H1 (cell line): ENCODE results near the gene FAM114A2. TPM values are rescaled to one million over a fixed set of nuclear protein-coding genes. Genes with fewer than 3 reads are reported as not detected.

ENCODE experiments used
- CTCF ChIA-PET: fragments of 300-600 bp; sonication (Branson Sonifier 250); formaldehyde crosslinking; loops from one replicate; lab custom pipeline; 2021; ENCODE audit not compliant: partially characterized antibody; lab: Charles Lee
- POLR2A ChIA-PET: fragments of 300-600 bp; sonication (Branson Sonifier 250); formaldehyde crosslinking; loops from one replicate; lab custom pipeline; 2021; ENCODE audit warnings: inconsistent platforms; ENCODE audit not compliant: partially characterized antibody; lab: Charles Lee
- DNase-seq, 2 experiments: peaks; one replicate each; pipeline versions ENCODE4 v3.0.0 to v3.0.0-alpha.2; 2010 to 2022; ENCODE audit warnings: low spot score in 2 of 2, low read depth in 1 of 2, mixed read lengths in 1 of 2
- FAIRE-seq: peaks from 2 replicates; lab custom pipeline; 2011; peaks lifted over from hg19 to GRCh38; lab: Jason Lieb, UNC
- H2AFZ ChIP-seq: 2 replicates; pipeline ENCODE4 v1.8.1; 2012; ENCODE audit warnings: low read length, inconsistent platforms
- H2AK5ac ChIP-seq: 2 replicates; pipeline ENCODE4 v1.6.1; 2013; ENCODE audit warnings: low read depth, low read length
- H2BK120ac ChIP-seq: replicated peaks from 2 replicates; pipeline ENCODE3; 2013; ENCODE audit warnings: low read depth, low read length, inconsistent platforms
- H2BK12ac ChIP-seq: 2 replicates; pipeline ENCODE4 v1.6.1; 2013; ENCODE audit warnings: low read depth, low read length
- H2BK15ac ChIP-seq: 2 replicates; pipeline ENCODE4 v1.6.1; 2013; ENCODE audit warnings: low read length
- H2BK20ac ChIP-seq: 2 replicates; pipeline ENCODE4 v1.6.1; 2013; ENCODE audit warnings: low read length
- H2BK5ac ChIP-seq: 2 replicates; pipeline ENCODE4 v1.6.1; 2013; ENCODE audit warnings: low read depth, low read length
- H3K14ac ChIP-seq: 2 replicates; pipeline ENCODE4 v1.6.1; 2013; ENCODE audit warnings: inconsistent platforms; ENCODE audit not compliant: insufficient read length
- H3K18ac ChIP-seq: 2 replicates; pipeline ENCODE4 v1.6.1; 2013; ENCODE audit warnings: low read length; ENCODE audit errors: extremely low read depth
- H3K23ac ChIP-seq: 2 replicates; pipeline ENCODE4 v1.6.1; 2013; ENCODE audit warnings: inconsistent platforms; ENCODE audit not compliant: insufficient read length
- H3K23me2 ChIP-seq: 2 replicates; pipeline ENCODE4 v1.6.1; 2013; ENCODE audit warnings: low read depth, low read length
- H3K27ac ChIP-seq: 2 replicates; pipeline ENCODE4 v1.6.1; 2011; ENCODE audit warnings: low read depth, low read length, inconsistent platforms
- H3K27me3 ChIP-seq, 4 experiments: replicated peaks in 1 of 4; 1 replicate in 1 of 4; 2 replicates in 3 of 4; pipeline versions ENCODE4 v1.6.1 to v1.8.1; 2011 to 2013; ENCODE audit warnings: low read length in 3 of 4, mild to moderate bottlenecking in 3 of 4, inconsistent platforms in 2 of 4, mixed read lengths in 2 of 4, moderate library complexity in 1 of 4; ENCODE audit not compliant: control insufficient read depth in 3 of 4, insufficient read depth in 3 of 4; ENCODE audit errors: extremely low read depth in 1 of 4
- H3K36me3 ChIP-seq, 4 experiments: 2 replicates each; pipeline versions ENCODE4 v1.6.1 to v1.8.1; 2011 to 2013; ENCODE audit warnings: mild to moderate bottlenecking in 4 of 4, low read length in 3 of 4, moderate library complexity in 2 of 4, control low read depth in 1 of 4, inconsistent platforms in 1 of 4; ENCODE audit not compliant: insufficient read depth in 4 of 4, control insufficient read depth in 2 of 4
- H3K4ac ChIP-seq: replicated peaks from 2 replicates; pipeline ENCODE3; 2013; ENCODE audit warnings: low read length, low read depth, mixed read lengths, inconsistent platforms; ENCODE audit not compliant: insufficient read length
- H3K4me1 ChIP-seq, 4 experiments: replicated peaks in 1 of 4; 1 replicate in 1 of 4; 2 replicates in 3 of 4; pipeline versions ENCODE4 v1.6.1 to v1.8.1; 2011 to 2013; ENCODE audit warnings: low read length in 3 of 4, inconsistent platforms in 2 of 4, mixed read lengths in 1 of 4; ENCODE audit not compliant: insufficient read depth in 4 of 4, control insufficient read depth in 3 of 4
- H3K4me2 ChIP-seq, 2 experiments: 2 replicates each; pipeline versions ENCODE4 v1.6.1 to v1.8.1; 2011 to 2013; ENCODE audit warnings: low read depth in 2 of 2, low read length in 2 of 2, control low read depth in 1 of 2, inconsistent platforms in 1 of 2, mild to moderate bottlenecking in 1 of 2; ENCODE audit not compliant: insufficient read depth in 1 of 2
- H3K4me3 ChIP-seq, 4 experiments: fragments of 200-600, 300-600 bp in 1 of 4; sonication (generic), shearing (Covaris generic), sonication (Bioruptor Twin) in 1 of 4; 2 replicates each; pipeline versions ENCODE4 v1.5.1 to v1.8.1; 2011 to 2016; ENCODE audit warnings: low read length in 4 of 4, low read depth in 3 of 4, control low read depth in 2 of 4, inconsistent platforms in 2 of 4, mild to moderate bottlenecking in 2 of 4, mixed read lengths in 1 of 4, moderate library complexity in 1 of 4; ENCODE audit not compliant: insufficient read depth in 2 of 4; ENCODE audit errors: extremely low read depth in 1 of 4
- H3K56ac ChIP-seq: replicated peaks from 2 replicates; pipeline ENCODE3; 2013; ENCODE audit warnings: low read depth, mild to moderate bottlenecking, mixed read lengths, low read length, inconsistent platforms; ENCODE audit not compliant: insufficient read length
- H3K79me1 ChIP-seq: 2 replicates; pipeline ENCODE4 v1.6.1; 2013; ENCODE audit warnings: low read depth, low read length, control low read depth
- H3K79me2 ChIP-seq, 2 experiments: 2 replicates each; pipeline versions ENCODE4 v1.6.1 to v1.8.1; 2012 to 2013; ENCODE audit warnings: low read length in 2 of 2, mild to moderate bottlenecking in 2 of 2, inconsistent platforms in 1 of 2; ENCODE audit not compliant: insufficient read depth in 2 of 2, control insufficient read depth in 1 of 2
- H3K9ac ChIP-seq, 4 experiments: replicated peaks in 1 of 4; 1 replicate in 1 of 4; 2 replicates in 3 of 4; pipeline versions ENCODE4 v1.6.1 to v1.8.1; 2011 to 2013; ENCODE audit warnings: low read depth in 3 of 4, low read length in 3 of 4, control low read depth in 2 of 4, mild to moderate bottlenecking in 2 of 4, moderate library complexity in 2 of 4, inconsistent platforms in 1 of 4; ENCODE audit errors: extremely low read depth in 1 of 4
- H3K9me3 ChIP-seq, 2 experiments: 2 replicates each; pipeline versions ENCODE4 v1.6.1 to v1.8.1; 2012 to 2013; ENCODE audit warnings: mild to moderate bottlenecking in 2 of 2, moderate library complexity in 2 of 2, control low read depth in 1 of 2, inconsistent platforms in 1 of 2, low read depth in 1 of 2, low read length in 1 of 2, mixed read lengths in 1 of 2; ENCODE audit not compliant: insufficient read depth in 2 of 2
- H4K20me1 ChIP-seq, 2 experiments: replicated peaks in 1 of 2; 2 replicates each; pipeline versions ENCODE3 to v1.8.1; 2011 to 2013; ENCODE audit warnings: inconsistent platforms in 2 of 2, low read length in 2 of 2, mild to moderate bottlenecking in 1 of 2; ENCODE audit not compliant: insufficient read depth in 2 of 2, control insufficient read depth in 1 of 2
- H4K5ac ChIP-seq: 2 replicates; pipeline ENCODE4 v1.6.1; 2013; ENCODE audit warnings: low read length, low read depth, mixed read lengths, inconsistent platforms; ENCODE audit not compliant: insufficient read length
- H4K8ac ChIP-seq: 2 replicates; pipeline ENCODE4 v1.8.0; 2013; ENCODE audit warnings: mild to moderate bottlenecking, moderate library complexity, low read length, inconsistent platforms; ENCODE audit not compliant: insufficient read depth; ENCODE audit errors: extremely low read depth
- H4K91ac ChIP-seq: replicated peaks from 2 replicates; pipeline ENCODE3; 2013; ENCODE audit warnings: low read length, mixed read lengths, inconsistent platforms; ENCODE audit not compliant: insufficient read length
- CHD2 ChIP-seq: IDR thresholded peaks from 2 replicates; pipeline ENCODE4 v1.6.1; 2012; ENCODE audit warnings: low read length, improper control_type of control experiment
- TBP ChIP-seq: IDR thresholded peaks from 2 replicates; pipeline ENCODE4 v1.6.1; 2011; ENCODE audit warnings: low read depth, low read length, improper control_type of control experiment
- WGBS, 2 experiments: shearing (Covaris generic) in 1 of 2; methylation state at CpG; one replicate each; pipeline versions ENCODE4 v1.1.6 to v1.1.7; 2013 to 2015; ENCODE audit warnings: low lambda C conversion rate in 2 of 2, mixed read lengths in 2 of 2, inconsistent platforms in 1 of 2, low coverage in 1 of 2, missing lambda C conversion rate in 1 of 2; ENCODE audit not compliant: insufficient replicate concordance in 2 of 2, insufficient coverage in 1 of 2, insufficient read length in 1 of 2; ENCODE audit errors: extremely low coverage in 1 of 2, missing lambda C conversion rate in 1 of 2; 5-methylcytosine and 5-hydroxymethylcytosine counted together
- polyA plus RNA-seq, 7 experiments: library from polyadenylated mRNA; depleted of rRNA in 3 of 7; stranded (reverse) in 5 of 7; unstranded in 2 of 7; fragments of >200 nt in 5 of 7; fragments of 200-250 nt in 2 of 7; gene quantifications; 1 replicate in 5 of 7; 2 replicates in 1 of 7; 4 replicates in 1 of 7; pipeline versions ENCODE4 v1.2.1 to v1.2.3, GENCODE V29; 2011 to 2013; ENCODE audit warnings: missing spikeins in 2 of 7, mixed read lengths in 2 of 7
- total RNA-seq: library from RNA; stranded (reverse); fragmentation: NEBNext Ultra II Directional; extraction: Animal tissue kit (Norgen Biotek cat#: 25700); gene quantifications from 2 replicates; pipeline ENCODE4 v1.2.1, GENCODE V29; 2021

FAM114A2 gene
- total and polyA plus RNA-seq, 2 of the 8 experiments (the other 6 are each of a cell fraction or from before 2014, with no cell fraction given): 3.8 to 9.2 TPM

DNA sequence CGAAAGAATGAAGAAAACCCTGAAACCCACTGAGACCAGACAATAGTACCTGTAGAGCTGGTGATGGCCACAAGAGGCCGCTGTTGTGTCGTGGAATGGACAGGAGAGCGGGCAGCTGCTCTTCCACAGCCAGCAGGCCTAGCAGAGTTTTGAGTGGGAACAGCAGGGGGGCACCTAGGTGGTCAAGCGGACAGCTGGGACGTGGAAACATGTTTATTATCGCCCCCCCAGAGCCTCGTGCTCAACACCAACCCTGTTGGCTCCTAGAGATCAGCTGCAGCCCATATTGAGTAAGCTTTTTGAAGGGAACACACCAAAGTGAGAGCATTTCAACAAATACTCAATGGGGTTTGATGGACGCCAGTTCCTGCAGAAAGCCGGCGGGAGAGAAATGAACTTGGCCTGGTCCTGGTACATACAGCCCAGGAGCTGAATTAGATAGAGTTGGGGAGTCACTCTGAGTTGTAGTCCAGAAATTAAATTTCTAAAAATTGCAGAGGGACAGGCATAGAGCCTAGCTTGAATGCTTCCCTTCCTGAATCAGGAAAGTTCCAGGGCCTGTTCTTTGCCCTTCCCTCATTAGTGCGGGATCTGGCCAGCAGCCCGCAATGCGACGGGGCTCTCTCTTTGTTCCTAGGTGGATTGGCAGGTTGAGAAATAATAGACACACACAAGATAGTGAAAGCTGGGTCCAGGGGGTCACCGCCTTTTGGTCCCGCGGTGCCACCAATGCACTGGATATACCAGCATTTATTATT, 33.9 kb upstream of the FAM114A2 start:
- 45% methylated on average over 18 of the region's 18 CpGs; no CpG with 5 or more reads in 1 of the 2 experiments for WGBS, 2 experiments
- peaks cover 0 to 6% (median 0%) of the 10 kb centered on the region in 4 experiments; a peak in 2 of 7 replicates for H3K4me1 ChIP-seq
- no peak overlapping the region for H3K4me2 ChIP-seq
- no peak overlapping the region for H3K14ac ChIP-seq
- no peak overlapping the region for H3K4me3 ChIP-seq
- H3K27ac ChIP-seq: no peak overlapping the region
- H4K8ac ChIP-seq: no peak overlapping the region
- DNase-seq (peak; percentile 19 to 93), FAIRE-seq (peak; percentile 81)
- H3K23ac ChIP-seq: no peak overlapping the region
- H4K20me1 ChIP-seq: no peaks in the 10 kb centered on the region
- CTCF ChIA-PET: interaction anchor here (0.6 to 7.2 kb wide), 97 partner anchors 9 to 1540 kb away, joined by 3 to 211 read pairs (median 4); partner anchors contain the start of gene GALNT10
- peak overlapping the region; percentile 32; the same call in 1 of the 2 replicates for H3K18ac ChIP-seq
- H3K23me2 ChIP-seq: no peaks in the 10 kb centered on the region; the same call in 1 of the 2 replicates
- no peak overlapping the region for H2BK120ac ChIP-seq
- no peak overlapping the region for H3K56ac ChIP-seq
- no peaks in the 10 kb centered on the region for H3K27me3 ChIP-seq
- H4K5ac ChIP-seq: no peak overlapping the region
- 0 out of 2 replicates have a peak overlapping the region, but pooled peaks have one; percentile 14 for H2AFZ ChIP-seq
- no peak overlapping the region for H2BK20ac ChIP-seq
- no peak overlapping the region for H4K91ac ChIP-seq
- H3K4ac ChIP-seq: no peak overlapping the region
- H3K9ac ChIP-seq: no peak overlapping the region
- no peaks in the 10 kb centered on the region for H3K79me2 ChIP-seq
- no peaks in the 10 kb centered on the region for H3K36me3 ChIP-seq
- H2BK12ac ChIP-seq: no peak overlapping the region
- no peak overlapping the region for H2BK15ac ChIP-seq
- no peaks in the 10 kb centered on the region for H3K79me1 ChIP-seq
- H3K9me3 ChIP-seq: no peaks in the 10 kb centered on the region
- no peak overlapping the region; the same call in 1 of the 2 replicates for H2BK5ac ChIP-seq
- H2AK5ac ChIP-seq: no peak overlapping the region
- POLR2A ChIA-PET: interaction anchor here (0.6 to 1.6 kb wide), 5 partner anchors 85 to 358 kb away, joined by 3 to 5 read pairs (median 4); no protein-coding TSS in a partner anchor
- TF ChIP-seq TBP (no peak), CHD2 (no peak; the same call in 1 of the 2 replicates)
